DLD1 (cell line): ENCODE results near the gene SHKBP1.
"Not testable (repeated sequence)": the region's sequence is repeated elsewhere in the genome, so short reads cannot be mapped to it uniquely, and the experiment has no call there.

Experiments used
- in situ Hi-C: cut with HindIII; loops from 2 replicates; pipeline ENCODE4 v1.10.0; 2017; ENCODE audit warnings: low sequenced_read_pairs

Gene SHKBP1

DNA sequence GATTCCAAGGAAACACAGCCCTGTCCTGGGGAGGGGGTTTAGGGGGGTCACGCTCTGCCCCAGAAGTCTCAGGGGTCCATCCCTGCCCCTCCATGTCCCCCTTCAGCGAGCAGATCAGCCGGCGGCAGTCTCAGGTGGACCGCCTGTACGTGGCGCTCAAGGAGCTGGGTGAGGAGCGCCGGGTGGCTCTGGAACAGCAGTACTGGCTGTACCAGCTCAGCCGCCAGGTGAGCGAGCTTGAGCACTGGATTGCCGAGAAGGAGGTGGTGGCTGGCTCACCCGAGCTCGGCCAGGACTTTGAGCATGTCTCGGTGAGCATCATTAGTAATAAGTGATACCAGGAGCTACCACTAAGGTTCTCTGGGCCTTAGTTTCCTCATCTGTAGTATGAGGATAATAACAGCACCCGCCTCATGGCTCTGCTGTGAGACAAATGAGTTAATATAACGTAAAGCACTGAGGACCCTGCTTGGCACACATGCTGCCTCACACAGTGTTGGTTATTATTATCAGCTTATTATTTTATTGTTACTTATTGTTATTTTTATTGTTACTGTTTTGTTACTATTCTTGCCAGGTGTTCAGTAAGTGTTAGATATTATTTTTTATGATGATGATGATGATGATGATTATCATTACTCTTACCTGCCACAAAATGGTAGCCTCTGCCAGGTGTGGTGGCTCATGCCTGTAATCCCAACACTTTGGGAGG, 20.5 kb upstream of the SHKBP1 start:
- in situ Hi-C loops: no loop called here

DNA sequence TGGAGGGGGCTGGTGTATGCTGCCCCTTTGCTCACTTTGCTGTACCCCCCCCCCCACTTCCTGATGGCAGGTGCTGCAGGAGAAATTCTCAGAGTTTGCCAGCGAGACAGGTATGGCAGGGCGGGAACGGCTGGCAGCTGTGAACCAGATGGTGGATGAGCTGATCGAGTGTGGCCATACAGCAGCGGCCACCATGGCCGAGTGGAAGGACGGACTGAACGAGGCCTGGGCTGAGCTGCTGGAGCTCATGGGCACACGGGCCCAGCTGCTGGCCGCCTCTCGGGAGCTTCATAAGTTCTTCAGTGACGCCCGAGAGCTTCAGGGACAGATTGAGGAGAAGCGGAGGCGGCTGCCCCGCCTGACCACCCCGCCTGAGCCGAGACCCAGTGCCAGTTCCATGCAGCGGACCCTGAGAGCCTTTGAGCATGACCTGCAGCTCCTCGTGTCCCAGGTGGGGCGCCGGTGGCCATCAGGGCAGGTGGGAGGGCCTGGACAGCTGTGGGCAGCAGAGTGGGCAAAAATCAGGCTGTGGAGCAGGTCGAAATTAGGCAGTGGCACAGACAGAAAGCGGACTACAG, 19.6 kb upstream of the SHKBP1 start:
- in situ Hi-C loops: no loop called here

- in situ Hi-C loops: no loop called here
Measured at GRCh38 chr19:40559394-40559793, 17.3 kb upstream of the SHKBP1 start.

GRCh38 chr19:40560092-40560507, 16.6 kb upstream of the SHKBP1 start:
- in situ Hi-C loops: no loop called here

GRCh38 chr19:40561947-40562346, 14.7 kb upstream of the SHKBP1 start:
- in situ Hi-C loops: no loop called here

DNA sequence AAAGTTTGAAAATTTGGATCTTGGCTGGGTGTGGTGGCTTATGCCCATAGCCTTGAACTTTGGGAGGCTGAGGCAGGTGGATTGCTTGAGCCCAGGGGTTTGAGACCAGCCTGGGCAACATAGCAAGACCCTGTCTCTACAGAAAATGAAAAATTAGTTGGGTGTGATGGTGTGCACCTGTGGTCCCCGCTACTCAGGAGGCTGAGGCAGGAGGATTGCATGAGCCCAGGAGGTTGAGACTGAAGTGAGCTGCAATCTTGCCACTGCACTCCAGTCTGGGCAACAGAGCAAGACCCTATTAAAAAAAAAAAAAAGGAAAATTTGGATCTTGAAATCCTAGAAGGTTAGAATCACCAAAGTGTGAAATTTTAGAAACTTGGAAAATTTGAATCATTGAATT, 12.1 kb upstream of the SHKBP1 start:
- in situ Hi-C loops: not testable (repeated sequence)

DNA sequence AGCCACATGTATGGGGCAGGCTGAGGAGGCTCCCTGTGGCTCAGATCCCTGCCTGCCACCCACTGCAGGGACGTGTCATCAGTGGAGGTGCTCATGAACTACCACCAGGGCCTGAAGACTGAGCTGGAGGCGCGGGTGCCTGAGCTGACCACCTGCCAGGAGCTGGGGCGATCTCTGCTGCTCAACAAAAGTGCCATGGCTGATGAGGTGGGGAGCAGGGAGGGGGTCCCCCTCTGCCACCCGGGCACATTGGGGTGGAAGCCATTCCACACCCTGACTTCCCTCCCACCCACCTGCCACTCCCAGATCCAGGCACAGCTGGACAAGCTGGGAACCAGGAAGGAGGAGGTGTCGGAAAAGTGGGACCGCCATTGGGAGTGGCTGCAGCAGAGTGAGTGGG, 11.3 kb upstream of the SHKBP1 start:
- in situ Hi-C loops: no loop called here

- in situ Hi-C loops: no loop called here
Measured at GRCh38 chr19:40565910-40566495, 10.7 kb upstream of the SHKBP1 start.

- in situ Hi-C loops: no loop called here
Measured at GRCh38 chr19:40567040-40567749, 9.5 kb upstream of the SHKBP1 start.

- in situ Hi-C loops: no loop called here
Measured at GRCh38 chr19:40567750-40568494, 8.8 kb upstream of the SHKBP1 start.

- in situ Hi-C loops: no loop called here
Measured at GRCh38 chr19:40570313-40571004, 6.2 kb upstream of the SHKBP1 start.

DNA sequence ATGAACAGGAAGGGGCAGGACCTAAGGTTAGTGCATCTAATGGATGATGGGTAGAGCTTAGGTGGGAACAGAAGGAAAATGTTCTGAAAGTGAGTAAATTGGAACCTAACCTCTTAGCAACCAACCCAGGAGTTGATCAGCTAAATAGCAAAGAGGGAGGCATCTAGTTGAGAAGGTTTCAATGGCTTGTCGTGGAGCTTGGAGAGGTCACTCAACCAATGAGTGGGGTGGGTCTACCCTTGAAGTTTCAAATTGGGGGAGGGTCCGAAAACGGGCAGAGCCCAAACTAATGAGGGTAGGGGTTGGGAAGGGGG, 5.7 kb upstream of the SHKBP1 start:
- in situ Hi-C loops: no loop called here

DNA sequence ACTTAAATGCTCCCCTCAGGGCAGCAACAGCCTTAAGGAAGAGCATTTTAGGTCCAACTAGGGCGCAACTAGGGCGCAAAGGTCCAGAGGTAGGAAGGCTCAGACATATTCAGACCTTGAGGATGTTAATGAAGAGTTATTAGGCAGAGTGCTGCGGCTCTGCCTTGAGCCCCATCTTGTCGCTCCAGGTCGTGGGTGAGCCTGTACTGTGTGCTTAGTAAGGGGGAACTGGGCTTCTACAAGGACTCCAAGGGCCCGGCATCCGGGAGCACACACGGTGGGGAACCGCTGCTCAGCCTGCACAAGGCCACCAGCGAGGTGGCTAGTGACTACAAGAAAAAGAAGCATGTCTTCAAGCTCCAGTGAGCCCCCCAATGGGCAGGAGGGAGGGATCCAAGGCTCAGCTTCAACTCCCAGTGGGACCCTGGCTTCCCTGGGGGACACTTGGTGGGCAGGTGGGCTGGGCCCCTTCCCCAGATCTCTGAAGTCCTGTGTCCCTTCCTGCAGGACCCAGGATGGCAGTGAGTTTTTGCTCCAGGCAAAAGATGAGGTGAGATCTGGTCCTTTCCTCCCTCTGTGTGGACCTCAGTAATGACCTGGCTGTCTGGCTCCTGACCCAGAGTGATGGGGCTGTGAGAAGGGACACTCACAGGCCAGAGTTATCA, 4.7 kb upstream of the SHKBP1 start:
- in situ Hi-C loops: no loop called here

GRCh38 chr19:40575326-40575725, 1.3 kb upstream of the SHKBP1 start:
- in situ Hi-C loops: no loop called here

- in situ Hi-C loops: no loop called here
Measured at GRCh38 chr19:40576151-40576584, 505 bp upstream of the SHKBP1 start.

DNA sequence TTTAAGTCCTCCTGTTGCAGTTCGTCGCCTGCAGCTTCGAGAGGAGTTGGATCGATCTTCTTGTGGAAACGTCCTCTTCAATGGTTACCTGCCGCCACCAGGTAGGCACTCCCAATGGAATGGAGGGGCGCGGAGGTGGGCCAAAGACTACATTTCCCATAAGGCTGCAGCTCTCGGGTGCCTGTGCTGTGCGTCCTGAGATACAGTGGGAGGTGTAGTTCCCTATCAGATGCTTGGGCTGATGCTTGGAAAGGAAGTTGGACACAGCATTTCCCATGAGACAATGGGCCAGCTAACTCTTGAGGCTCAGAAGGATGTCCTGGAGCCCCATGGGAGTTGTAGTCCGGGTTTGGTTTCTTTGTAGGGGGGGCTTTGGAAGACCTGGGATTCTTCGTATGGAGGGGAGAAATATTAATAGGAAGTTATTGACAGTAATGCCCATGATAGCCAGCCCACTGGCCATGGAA, 1.8 kb downstream of the SHKBP1 start:
- in situ Hi-C loops: no loop called here

- in situ Hi-C loops: no loop called here
Measured at GRCh38 chr19:40580619-40581018, 3.9 kb downstream of the SHKBP1 start.

- in situ Hi-C loops: no loop called here
Measured at GRCh38 chr19:40581531-40581930, 4.9 kb downstream of the SHKBP1 start.

DNA sequence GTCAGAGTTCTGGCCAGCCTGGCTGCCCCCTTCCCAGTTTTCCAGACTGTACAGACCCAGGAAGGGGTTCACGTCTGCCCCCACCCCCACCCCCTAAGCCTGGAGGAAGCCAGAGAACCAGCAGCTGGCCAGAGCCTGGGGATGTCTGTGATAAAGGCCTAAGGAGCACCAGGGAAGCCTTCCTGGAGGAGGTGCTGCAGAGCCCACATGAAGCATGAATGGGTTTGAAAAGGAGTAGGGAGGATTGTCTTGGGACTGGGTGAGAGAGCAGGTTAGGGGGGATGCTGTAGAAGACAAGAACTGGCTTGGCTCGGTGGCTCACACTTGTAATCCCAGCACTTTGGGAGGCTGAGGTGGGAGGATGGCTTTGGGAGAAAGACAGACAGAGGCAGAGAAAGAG, 5.8 kb downstream of the SHKBP1 start:
- in situ Hi-C loops: no loop called here

DNA sequence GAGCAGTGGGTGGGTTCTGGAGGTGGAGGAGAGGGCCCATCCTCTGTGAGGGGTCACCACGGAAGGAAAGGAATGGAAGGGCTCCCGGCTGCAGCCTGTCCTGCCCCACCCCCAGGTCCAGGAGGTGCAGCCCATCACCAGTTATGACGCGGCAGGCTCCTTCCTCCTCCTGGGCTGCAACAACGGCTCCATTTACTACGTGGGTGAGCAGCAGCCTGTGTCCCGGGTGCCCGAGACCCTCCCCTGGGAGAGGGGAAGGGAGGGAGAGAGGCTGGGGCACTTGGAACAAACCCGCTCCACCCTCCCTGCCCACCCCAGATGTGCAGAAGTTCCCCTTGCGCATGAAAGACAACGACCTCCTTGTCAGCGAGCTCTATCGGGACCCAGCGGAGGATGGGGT, 6.6 kb downstream of the SHKBP1 start:
- in situ Hi-C loops: no loop called here
